GM23338 (cell line): ENCODE results near the gene RAET1G. TPM values are rescaled to one million over a fixed set of nuclear protein-coding genes. Genes with fewer than 3 reads are reported as not detected.

Experiments
- ATAC-seq: fragments of 200-7000 bp; cut with Tn5 transposase; 3 replicates; pipeline ENCODE4 v1.9.1; 2020
- DNase-seq: peaks from one replicate; pipeline ENCODE4 v3.0.0-alpha.2; 2015; ENCODE audit warnings: low spot score
- H2AFZ ChIP-seq: fragments of 200-600 bp; sonication (generic); 2 replicates; pipeline ENCODE4 v1.8.0; 2016; ENCODE audit warnings: antibody characterized with exemption, mild to moderate bottlenecking, moderate library complexity
- H3F3A ChIP-seq: fragments of 200-600 bp; sonication (generic); replicated peaks from 2 replicates; pipeline ENCODE4 v1.8.0; 2017; ENCODE audit warnings: antibody characterized with exemption, mixed run types, low read depth
- H3K27ac ChIP-seq: fragments of 200-600 bp; sonication (generic); 2 replicates; pipeline ENCODE4 v1.6.1; 2016; ENCODE audit warnings: low read depth
- H3K27me3 ChIP-seq: fragments of 200-600 bp; sonication (generic); 2 replicates; pipeline ENCODE4 v1.8.0; 2016; ENCODE audit warnings: mild to moderate bottlenecking, mixed run types, moderate library complexity; ENCODE audit not compliant: insufficient read depth
- H3K36me3 ChIP-seq: fragments of 200-600 bp; sonication (generic); 2 replicates; pipeline ENCODE4 v1.8.0; 2016; ENCODE audit warnings: mild to moderate bottlenecking; ENCODE audit not compliant: insufficient read depth
- H3K4me1 ChIP-seq: fragments of 200-600 bp; sonication (generic); 2 replicates; pipeline ENCODE4 v1.8.0; 2016; ENCODE audit warnings: mild to moderate bottlenecking, moderate library complexity; ENCODE audit not compliant: insufficient read depth
- H3K4me2 ChIP-seq: fragments of 200-600 bp; sonication (generic); 2 replicates; pipeline ENCODE4 v1.7.1; 2017; ENCODE audit warnings: mixed run types
- H3K4me3 ChIP-seq: fragments of 200-600 bp; sonication (generic); 2 replicates; pipeline ENCODE4 v1.6.1; 2016; ENCODE audit warnings: mixed run types
- H3K79me2 ChIP-seq: fragments of 200-600 bp; sonication (generic); replicated peaks from 2 replicates; pipeline ENCODE4 v1.8.0; 2017; ENCODE audit warnings: mild to moderate bottlenecking; ENCODE audit not compliant: insufficient read depth
- H3K9me2 ChIP-seq: fragments of 200-600 bp; sonication (generic); 2 replicates; pipeline ENCODE4 v1.8.0; 2017; ENCODE audit not compliant: insufficient read depth
- H4K20me1 ChIP-seq: fragments of 200-600 bp; sonication (generic); replicated peaks from 2 replicates; pipeline ENCODE4 v1.8.0; 2017; ENCODE audit warnings: mild to moderate bottlenecking; ENCODE audit not compliant: insufficient read depth
- H3K27ac Mint-ChIP-seq: 2 replicates; pipeline ENCODE4 v1.8.0; 2020; ENCODE audit warnings: inconsistent platforms, mild to moderate bottlenecking, moderate library complexity, mixed read lengths
- H3K27me3 Mint-ChIP-seq: 3 replicates; pipeline ENCODE4 v1.8.0; 2022; ENCODE audit warnings: low read depth, mild to moderate bottlenecking, moderate library complexity, mixed read lengths, inconsistent platforms; ENCODE audit not compliant: insufficient read depth, poor library complexity
- H3K36me3 Mint-ChIP-seq: 3 replicates; pipeline ENCODE4 v1.8.0; 2021; ENCODE audit warnings: low read depth, mild to moderate bottlenecking, inconsistent platforms, moderate library complexity, mixed read lengths
- H3K4me1 Mint-ChIP-seq: 3 replicates; pipeline ENCODE4 v1.8.0; 2020; ENCODE audit warnings: mild to moderate bottlenecking, inconsistent platforms, mixed read lengths
- H3K4me3 Mint-ChIP-seq: 3 replicates; pipeline ENCODE4 v1.8.0; 2021; ENCODE audit warnings: moderate library complexity, mild to moderate bottlenecking, inconsistent platforms, mixed read lengths
- H3K9me3 Mint-ChIP-seq: 3 replicates; pipeline ENCODE4 v1.8.0; 2020; ENCODE audit warnings: moderate library complexity, mild to moderate bottlenecking, inconsistent platforms, mixed read lengths
- EZH2 ChIP-seq: fragments of 200-600 bp; sonication (generic); IDR thresholded peaks from one replicate; pipeline ENCODE4 v1.8.0; 2017; ENCODE audit warnings: antibody characterized with exemption, mild to moderate bottlenecking, low read depth; ENCODE audit not compliant: unreplicated experiment
- EZH2phosphoT487 ChIP-seq: fragments of 200-600 bp; sonication (generic); IDR thresholded peaks from one replicate; pipeline ENCODE4 v1.8.1; 2018; ENCODE audit warnings: antibody characterized with exemption; ENCODE audit not compliant: unreplicated experiment
- ZNF331 ChIP-seq: fragments of 250-450 bp; sonication (Bioruptor Pico); IDR thresholded peaks from 2 replicates; pipeline ENCODE4 v1.5.0; 2020; ENCODE audit warnings: low read depth, mild to moderate bottlenecking, moderate library complexity
- polyA plus RNA-seq: library from polyadenylated mRNA; unstranded; fragments of >200 nt; fragmentation: Nextera tagmentation; extraction: Ambion mirVana; gene quantifications from 2 replicates; pipeline ENCODE4 v1.2.1, GENCODE V29; 2016
- total RNA-seq: library from RNA; depleted of rRNA; stranded (reverse); fragments of >200 nt; shearing (Covaris generic); gene quantifications from 2 replicates; pipeline ENCODE4 v1.2.3, GENCODE V29; 2014
- TF ChIP-seq, protein P1 (sequence below): fragments of 250-450 bp; sonication (Bioruptor Pico); IDR thresholded peaks from 2 replicates; pipeline ENCODE4 v1.5.0; 2020; ENCODE audit warnings: mild to moderate bottlenecking, moderate library complexity

Gene RAET1G
- total and polyA plus RNA-seq, 2 experiments from 2014 or later, result not detected

DNA sequence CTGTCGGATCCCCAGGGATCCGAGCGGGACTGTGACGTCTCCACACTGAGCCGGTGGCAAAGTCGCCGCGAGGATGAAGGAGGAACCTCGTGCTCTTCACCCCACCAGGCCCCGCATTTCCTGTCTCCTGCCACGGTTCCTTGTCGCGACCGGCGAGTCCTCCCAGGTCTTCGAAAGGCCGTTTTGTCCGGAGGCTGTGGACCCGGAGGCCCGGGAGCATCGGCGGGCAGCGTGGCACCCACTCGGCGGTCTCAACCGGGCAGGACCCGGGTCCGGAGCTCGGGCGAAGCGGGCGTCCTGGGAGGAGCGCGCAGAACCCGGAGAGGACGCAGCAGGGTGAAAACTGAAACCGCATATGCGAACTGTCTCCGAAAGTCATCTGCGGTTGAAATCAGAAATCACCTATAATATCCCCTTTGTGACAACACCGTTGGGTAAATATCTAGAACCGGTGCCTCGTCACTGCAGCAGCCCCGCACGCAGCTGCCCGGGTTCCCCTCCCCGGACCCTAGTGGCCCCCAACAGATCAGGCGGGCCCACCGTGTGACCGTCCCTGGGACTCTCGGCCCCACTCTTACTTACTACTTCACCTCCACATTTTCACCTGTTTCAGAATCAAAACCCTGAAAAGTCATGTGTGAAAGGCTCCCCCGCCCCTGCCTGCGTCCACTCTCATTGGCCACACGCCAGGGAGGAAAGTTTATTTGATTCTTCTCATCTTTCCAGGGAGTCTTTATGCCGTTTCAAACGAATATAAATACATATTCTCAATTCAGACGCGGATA is 15.8 kb upstream of the RAET1G start:
- Histone ChIP-seq H3F3A (no peaks in the 10 kb centered on the region), H3K4me3 (peak overlapping the region; percentile 57), H3K27me3 (peaks cover 94% of the 10 kb centered on the region), H3K9me2 (no peaks in the 10 kb centered on the region), H3K27ac (no peak overlapping the region), H3K79me2 (no peaks in the 10 kb centered on the region), H2AFZ (peak overlapping the region; percentile 88), H3K4me1 (peaks cover 8% of the 10 kb centered on the region; the same call in 1 of the 2 replicates), H3K4me2 (peak overlapping the region; percentile 84), H4K20me1 (no peaks in the 10 kb centered on the region; the same call in 1 of the 2 replicates), H3K36me3 (no peaks in the 10 kb centered on the region)
- Mint-ChIP-seq H3K9me3 (peaks cover 2% of the 10 kb centered on the region), H3K4me1 (peaks cover 11% of the 10 kb centered on the region), H3K27ac (no peak overlapping the region), H3K27me3 (peaks cover 96% of the 10 kb centered on the region), H3K4me3 (peak overlapping the region; percentile 72), H3K36me3 (no peaks in the 10 kb centered on the region; the same call in 2 of the 3 replicates)
- no peak for DNase-seq
- TF ChIP-seq, protein P1, sequence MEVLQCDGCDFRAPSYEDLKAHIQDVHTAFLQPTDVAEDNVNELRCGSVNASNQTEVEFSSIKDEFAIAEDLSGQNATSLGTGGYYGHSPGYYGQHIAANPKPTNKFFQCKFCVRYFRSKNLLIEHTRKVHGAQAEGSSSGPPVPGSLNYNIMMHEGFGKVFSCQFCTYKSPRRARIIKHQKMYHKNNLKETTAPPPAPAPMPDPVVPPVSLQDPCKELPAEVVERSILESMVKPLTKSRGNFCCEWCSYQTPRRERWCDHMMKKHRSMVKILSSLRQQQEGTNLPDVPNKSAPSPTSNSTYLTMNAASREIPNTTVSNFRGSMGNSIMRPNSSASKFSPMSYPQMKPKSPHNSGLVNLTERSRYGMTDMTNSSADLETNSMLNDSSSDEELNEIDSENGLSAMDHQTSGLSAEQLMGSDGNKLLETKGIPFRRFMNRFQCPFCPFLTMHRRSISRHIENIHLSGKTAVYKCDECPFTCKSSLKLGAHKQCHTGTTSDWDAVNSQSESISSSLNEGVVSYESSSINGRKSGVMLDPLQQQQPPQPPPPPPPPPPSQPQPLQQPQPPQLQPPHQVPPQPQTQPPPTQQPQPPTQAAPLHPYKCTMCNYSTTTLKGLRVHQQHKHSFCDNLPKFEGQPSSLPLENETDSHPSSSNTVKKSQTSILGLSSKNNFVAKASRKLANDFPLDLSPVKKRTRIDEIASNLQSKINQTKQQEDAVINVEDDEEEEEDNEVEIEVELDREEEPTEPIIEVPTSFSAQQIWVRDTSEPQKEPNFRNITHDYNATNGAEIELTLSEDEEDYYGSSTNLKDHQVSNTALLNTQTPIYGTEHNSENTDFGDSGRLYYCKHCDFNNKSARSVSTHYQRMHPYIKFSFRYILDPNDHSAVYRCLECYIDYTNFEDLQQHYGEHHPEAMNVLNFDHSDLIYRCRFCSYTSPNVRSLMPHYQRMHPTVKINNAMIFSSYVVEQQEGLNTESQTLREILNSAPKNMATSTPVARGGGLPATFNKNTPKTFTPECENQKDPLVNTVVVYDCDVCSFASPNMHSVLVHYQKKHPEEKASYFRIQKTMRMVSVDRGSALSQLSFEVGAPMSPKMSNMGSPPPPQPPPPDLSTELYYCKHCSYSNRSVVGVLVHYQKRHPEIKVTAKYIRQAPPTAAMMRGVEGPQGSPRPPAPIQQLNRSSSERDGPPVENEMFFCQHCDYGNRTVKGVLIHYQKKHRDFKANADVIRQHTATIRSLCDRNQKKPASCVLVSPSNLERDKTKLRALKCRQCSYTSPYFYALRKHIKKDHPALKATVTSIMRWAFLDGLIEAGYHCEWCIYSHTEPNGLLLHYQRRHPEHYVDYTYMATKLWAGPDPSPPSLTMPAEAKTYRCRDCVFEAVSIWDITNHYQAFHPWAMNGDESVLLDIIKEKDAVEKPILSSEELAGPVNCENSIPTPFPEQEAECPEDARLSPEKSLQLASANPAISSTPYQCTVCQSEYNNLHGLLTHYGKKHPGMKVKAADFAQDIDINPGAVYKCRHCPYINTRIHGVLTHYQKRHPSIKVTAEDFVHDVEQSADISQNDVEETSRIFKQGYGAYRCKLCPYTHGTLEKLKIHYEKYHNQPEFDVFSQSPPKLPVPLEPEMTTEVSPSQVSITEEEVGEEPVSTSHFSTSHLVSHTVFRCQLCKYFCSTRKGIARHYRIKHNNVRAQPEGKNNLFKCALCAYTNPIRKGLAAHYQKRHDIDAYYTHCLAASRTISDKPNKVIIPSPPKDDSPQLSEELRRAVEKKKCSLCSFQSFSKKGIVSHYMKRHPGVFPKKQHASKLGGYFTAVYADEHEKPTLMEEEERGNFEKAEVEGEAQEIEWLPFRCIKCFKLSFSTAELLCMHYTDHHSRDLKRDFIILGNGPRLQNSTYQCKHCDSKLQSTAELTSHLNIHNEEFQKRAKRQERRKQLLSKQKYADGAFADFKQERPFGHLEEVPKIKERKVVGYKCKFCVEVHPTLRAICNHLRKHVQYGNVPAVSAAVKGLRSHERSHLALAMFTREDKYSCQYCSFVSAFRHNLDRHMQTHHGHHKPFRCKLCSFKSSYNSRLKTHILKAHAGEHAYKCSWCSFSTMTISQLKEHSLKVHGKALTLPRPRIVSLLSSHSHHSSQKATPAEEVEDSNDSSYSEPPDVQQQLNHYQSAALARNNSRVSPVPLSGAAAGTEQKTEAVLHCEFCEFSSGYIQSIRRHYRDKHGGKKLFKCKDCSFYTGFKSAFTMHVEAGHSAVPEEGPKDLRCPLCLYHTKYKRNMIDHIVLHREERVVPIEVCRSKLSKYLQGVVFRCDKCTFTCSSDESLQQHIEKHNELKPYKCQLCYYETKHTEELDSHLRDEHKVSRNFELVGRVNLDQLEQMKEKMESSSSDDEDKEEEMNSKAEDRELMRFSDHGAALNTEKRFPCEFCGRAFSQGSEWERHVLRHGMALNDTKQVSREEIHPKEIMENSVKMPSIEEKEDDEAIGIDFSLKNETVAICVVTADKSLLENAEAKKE (CRISPR knock-in tag), result no peak
- TF ChIP-seq ZNF331 (CRISPR knock-in tag) (no peak), EZH2 (peak; percentile 96), EZH2phosphoT487 (peak; percentile 94)
- no peak; the same call in 1 of the 3 replicates for ATAC-seq
